SK-N-SH treated with all-trans-retinoic acid at 6 μM for 48 hours (cell line): ENCODE data around the gene PPARG.

Experiments
- ARNTL ChIP-seq: fragments of 450-650 bp; formaldehyde crosslinking; IDR thresholded peaks from 2 replicates; pipeline ENCODE4 v1.5.0; 2020; ENCODE audit warnings: low read depth, mild to moderate bottlenecking, moderate library complexity, borderline replicate concordance
- BACH2 ChIP-seq: fragments of 250-450 bp; sonication (Bioruptor Pico); IDR thresholded peaks from 2 replicates; pipeline ENCODE4 v1.9.0; 2021; ENCODE audit warnings: mild to moderate bottlenecking, borderline replicate concordance
- RARB ChIP-seq: fragments of 250-450 bp; sonication (Bioruptor Pico); IDR thresholded peaks from 2 replicates; pipeline ENCODE4 v1.8.0; 2021; ENCODE audit warnings: mild to moderate bottlenecking, moderate library complexity
- TCF4 ChIP-seq: fragments of 250-450 bp; sonication (Bioruptor Pico); IDR thresholded peaks from 2 replicates; pipeline ENCODE4 v1.8.0; 2021; ENCODE audit warnings: mild to moderate bottlenecking, moderate library complexity, borderline replicate concordance
- TOX ChIP-seq: fragments of 250-450 bp; sonication (Bioruptor Pico); IDR thresholded peaks from 2 replicates; pipeline ENCODE4 v1.8.0; 2021; ENCODE audit warnings: mild to moderate bottlenecking, moderate library complexity, borderline replicate concordance
- ZC3H10 ChIP-seq: fragments of 250-450 bp; sonication (Bioruptor Pico); IDR thresholded peaks from 2 replicates; pipeline ENCODE4 v1.5.1; 2021; ENCODE audit warnings: mild to moderate bottlenecking, moderate library complexity
- ZFP3 ChIP-seq: fragments of 250-450 bp; sonication (Bioruptor Pico); IDR thresholded peaks from 2 replicates; pipeline ENCODE4 v1.5.0; 2020; ENCODE audit warnings: mild to moderate bottlenecking, moderate library complexity
- ZFP30 ChIP-seq: fragments of 450-650 bp; formaldehyde crosslinking; IDR thresholded peaks from 2 replicates; pipeline ENCODE4 v1.5.0; 2022; ENCODE audit warnings: mild to moderate bottlenecking, moderate library complexity
- ZNF70 ChIP-seq: fragments of 450-650 bp; formaldehyde crosslinking; IDR thresholded peaks from 2 replicates; pipeline ENCODE4 v1.5.0; 2020; ENCODE audit warnings: mild to moderate bottlenecking, moderate library complexity
- ZNF8 ChIP-seq: fragments of 450-650 bp; formaldehyde crosslinking; IDR thresholded peaks from 2 replicates; pipeline ENCODE4 v1.5.0; 2020; ENCODE audit warnings: mild to moderate bottlenecking, moderate library complexity
- TF ChIP-seq, protein P1 (sequence below): fragments of 250-450 bp; sonication (Bioruptor Pico); IDR thresholded peaks from 2 replicates; pipeline ENCODE4 v1.5.1; 2020; ENCODE audit warnings: low read depth, mild to moderate bottlenecking, moderate library complexity
- TF ChIP-seq, protein P2 (sequence below): fragments of 250-450 bp; sonication (Bioruptor Pico); IDR thresholded peaks from 2 replicates; pipeline ENCODE4 v1.5.1; 2021; ENCODE audit warnings: mild to moderate bottlenecking, moderate library complexity
- TF ChIP-seq, protein P3 (sequence below): fragments of 250-450 bp; sonication (Bioruptor Pico); IDR thresholded peaks from 2 replicates; pipeline ENCODE4 v1.8.0; 2020; ENCODE audit warnings: mild to moderate bottlenecking, moderate library complexity, borderline replicate concordance
- TF ChIP-seq, protein P4 (sequence below): fragments of 250-450 bp; sonication (Bioruptor Pico); IDR thresholded peaks from 2 replicates; pipeline ENCODE4 v1.5.0; 2020; ENCODE audit warnings: mild to moderate bottlenecking, moderate library complexity

DNA sequence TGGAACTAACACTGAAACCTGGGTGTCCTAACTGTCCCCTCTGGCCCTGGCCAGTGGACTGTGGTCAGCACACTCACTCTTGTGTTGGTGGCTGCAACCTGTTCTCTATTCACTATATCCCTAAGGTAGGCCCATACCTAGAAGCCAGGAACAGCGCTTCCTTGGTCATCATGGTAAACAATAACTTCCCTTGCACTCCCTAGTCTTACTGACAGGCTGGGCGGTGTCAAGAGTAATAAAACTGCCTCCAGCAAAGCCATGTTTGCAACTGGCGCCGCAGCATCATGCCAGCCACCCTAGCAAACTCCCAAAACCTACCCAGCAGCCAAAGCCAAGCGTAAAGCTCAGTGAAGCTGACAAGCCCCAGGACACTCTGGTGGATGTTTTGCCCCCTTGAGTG lies 132.3 kb downstream of the PPARG start:
- TF ChIP-seq ZNF70 (CRISPR knock-in tag) (no peak), ZC3H10 (no peak), TOX (no peak), RARB (no peak), ZFP30 (CRISPR knock-in tag) (no peak), TCF4 (CRISPR knock-in tag) (no peak), BACH2 (CRISPR knock-in tag) (no peak), ZFP3 (CRISPR knock-in tag) (no peak), ARNTL (CRISPR knock-in tag) (no peak), ZNF8 (CRISPR knock-in tag) (no peak)
- TF ChIP-seq, protein P1, sequence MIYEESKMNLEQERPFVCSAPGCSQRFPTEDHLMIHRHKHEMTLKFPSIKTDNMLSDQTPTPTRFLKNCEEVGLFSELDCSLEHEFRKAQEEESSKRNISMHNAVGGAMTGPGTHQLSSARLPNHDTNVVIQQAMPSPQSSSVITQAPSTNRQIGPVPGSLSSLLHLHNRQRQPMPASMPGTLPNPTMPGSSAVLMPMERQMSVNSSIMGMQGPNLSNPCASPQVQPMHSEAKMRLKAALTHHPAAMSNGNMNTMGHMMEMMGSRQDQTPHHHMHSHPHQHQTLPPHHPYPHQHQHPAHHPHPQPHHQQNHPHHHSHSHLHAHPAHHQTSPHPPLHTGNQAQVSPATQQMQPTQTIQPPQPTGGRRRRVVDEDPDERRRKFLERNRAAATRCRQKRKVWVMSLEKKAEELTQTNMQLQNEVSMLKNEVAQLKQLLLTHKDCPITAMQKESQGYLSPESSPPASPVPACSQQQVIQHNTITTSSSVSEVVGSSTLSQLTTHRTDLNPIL (CRISPR knock-in tag): no peak
- TF ChIP-seq, protein P2, sequence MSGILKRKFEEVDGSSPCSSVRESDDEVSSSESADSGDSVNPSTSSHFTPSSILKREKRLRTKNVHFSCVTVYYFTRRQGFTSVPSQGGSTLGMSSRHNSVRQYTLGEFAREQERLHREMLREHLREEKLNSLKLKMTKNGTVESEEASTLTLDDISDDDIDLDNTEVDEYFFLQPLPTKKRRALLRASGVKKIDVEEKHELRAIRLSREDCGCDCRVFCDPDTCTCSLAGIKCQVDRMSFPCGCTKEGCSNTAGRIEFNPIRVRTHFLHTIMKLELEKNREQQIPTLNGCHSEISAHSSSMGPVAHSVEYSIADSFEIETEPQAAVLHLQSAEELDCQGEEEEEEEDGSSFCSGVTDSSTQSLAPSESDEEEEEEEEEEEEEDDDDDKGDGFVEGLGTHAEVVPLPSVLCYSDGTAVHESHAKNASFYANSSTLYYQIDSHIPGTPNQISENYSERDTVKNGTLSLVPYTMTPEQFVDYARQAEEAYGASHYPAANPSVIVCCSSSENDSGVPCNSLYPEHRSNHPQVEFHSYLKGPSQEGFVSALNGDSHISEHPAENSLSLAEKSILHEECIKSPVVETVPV (CRISPR knock-in tag): no peak
- TF ChIP-seq, protein P3, sequence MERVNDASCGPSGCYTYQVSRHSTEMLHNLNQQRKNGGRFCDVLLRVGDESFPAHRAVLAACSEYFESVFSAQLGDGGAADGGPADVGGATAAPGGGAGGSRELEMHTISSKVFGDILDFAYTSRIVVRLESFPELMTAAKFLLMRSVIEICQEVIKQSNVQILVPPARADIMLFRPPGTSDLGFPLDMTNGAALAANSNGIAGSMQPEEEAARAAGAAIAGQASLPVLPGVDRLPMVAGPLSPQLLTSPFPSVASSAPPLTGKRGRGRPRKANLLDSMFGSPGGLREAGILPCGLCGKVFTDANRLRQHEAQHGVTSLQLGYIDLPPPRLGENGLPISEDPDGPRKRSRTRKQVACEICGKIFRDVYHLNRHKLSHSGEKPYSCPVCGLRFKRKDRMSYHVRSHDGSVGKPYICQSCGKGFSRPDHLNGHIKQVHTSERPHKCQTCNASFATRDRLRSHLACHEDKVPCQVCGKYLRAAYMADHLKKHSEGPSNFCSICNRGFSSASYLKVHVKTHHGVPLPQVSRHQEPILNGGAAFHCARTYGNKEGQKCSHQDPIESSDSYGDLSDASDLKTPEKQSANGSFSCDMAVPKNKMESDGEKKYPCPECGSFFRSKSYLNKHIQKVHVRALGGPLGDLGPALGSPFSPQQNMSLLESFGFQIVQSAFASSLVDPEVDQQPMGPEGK (CRISPR knock-in tag): no peak
- TF ChIP-seq, protein P4, sequence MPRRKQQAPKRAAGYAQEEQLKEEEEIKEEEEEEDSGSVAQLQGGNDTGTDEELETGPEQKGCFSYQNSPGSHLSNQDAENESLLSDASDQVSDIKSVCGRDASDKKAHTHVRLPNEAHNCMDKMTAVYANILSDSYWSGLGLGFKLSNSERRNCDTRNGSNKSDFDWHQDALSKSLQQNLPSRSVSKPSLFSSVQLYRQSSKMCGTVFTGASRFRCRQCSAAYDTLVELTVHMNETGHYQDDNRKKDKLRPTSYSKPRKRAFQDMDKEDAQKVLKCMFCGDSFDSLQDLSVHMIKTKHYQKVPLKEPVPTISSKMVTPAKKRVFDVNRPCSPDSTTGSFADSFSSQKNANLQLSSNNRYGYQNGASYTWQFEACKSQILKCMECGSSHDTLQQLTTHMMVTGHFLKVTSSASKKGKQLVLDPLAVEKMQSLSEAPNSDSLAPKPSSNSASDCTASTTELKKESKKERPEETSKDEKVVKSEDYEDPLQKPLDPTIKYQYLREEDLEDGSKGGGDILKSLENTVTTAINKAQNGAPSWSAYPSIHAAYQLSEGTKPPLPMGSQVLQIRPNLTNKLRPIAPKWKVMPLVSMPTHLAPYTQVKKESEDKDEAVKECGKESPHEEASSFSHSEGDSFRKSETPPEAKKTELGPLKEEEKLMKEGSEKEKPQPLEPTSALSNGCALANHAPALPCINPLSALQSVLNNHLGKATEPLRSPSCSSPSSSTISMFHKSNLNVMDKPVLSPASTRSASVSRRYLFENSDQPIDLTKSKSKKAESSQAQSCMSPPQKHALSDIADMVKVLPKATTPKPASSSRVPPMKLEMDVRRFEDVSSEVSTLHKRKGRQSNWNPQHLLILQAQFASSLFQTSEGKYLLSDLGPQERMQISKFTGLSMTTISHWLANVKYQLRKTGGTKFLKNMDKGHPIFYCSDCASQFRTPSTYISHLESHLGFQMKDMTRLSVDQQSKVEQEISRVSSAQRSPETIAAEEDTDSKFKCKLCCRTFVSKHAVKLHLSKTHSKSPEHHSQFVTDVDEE (CRISPR knock-in tag): no peak
